Measurements from ENCODE around the gene BORCS6.
A peak's percentile ranks its signal among the peaks of the same experiment; 100 is the strongest.

The BORCS6 gene

GRCh38 chr17:8142158-8142886 lies 47.7 kb downstream of the BORCS6 start:
- DNase-seq (ENCODE audit: low read depth in 2 of 2), result no peak

GRCh38 chr17:8141741-8142140 lies 48.2 kb downstream of the BORCS6 start:
- DNase-seq (ENCODE audit: low read depth in 2 of 2), result no peak

DNA sequence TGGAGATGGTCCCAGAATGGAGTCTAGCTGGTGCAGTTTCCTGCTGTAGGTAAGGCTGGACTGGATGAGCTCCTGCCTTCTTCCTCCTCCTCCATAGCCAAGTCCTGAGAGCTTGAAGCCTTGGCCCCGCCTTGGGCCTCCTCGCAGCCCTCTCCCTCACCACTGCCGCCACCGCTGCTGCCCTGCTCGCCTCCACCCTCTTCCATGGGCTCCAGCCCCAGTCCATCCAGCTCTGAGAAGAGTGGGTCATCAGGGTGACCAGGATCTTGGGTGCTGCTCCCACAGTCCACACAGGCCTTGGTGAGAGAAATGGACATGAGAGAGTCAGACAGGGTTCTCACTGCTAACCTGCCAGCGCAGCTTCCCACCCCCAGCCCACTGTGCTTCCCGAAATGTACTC lies 48.9 kb downstream of the BORCS6 start:
- no peak for DNase-seq (ENCODE audit: low read depth in 2 of 2)

DNA sequence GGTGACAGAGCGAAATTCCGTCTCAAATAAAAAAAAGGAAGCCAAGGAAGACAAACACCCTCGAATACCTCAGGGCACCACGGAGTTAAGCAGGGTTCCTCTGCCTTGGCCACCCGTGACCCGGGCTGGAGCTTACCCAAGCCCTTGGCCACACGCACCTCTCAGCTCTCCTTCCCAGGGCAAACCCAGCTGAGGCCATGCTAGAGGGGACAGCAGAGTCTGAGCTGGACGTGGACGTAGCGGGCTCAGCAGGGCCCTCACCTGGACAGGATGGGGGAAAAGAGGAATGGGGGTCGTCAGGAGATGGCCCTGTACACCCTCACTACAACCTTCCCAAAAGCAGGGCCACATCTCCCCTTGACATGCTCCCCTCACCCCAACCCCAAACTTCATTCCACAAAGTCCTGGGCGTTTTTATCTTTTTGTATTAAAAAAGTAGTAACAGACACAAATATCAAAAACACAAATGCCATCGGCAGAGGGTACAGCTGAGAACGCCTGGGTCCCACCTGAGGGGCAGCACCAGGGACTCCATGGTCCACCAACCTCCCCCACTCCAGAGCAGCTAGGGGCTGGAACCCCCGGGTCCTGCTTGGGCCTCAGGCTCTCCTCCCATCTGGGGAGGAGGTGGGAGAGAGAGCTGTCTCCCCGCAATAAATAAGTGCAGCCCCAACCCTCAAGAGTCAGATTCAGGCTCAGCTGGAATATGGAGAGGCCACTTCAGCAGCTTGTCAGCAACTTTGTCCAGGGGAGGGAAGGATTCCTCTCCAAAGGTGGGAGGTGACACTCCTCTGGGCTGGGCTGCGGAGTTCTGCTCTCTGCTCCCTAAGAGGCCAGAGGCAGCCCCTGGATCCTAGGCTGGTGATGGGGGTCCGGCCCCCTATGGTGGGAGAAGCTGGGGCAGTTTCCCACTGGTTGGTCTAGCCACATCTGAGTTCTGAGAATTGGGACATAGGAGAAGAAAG lies 49.6 kb downstream of the BORCS6 start:
- DNase-seq (ENCODE audit: low read depth in 2 of 2), result no peak

DNA sequence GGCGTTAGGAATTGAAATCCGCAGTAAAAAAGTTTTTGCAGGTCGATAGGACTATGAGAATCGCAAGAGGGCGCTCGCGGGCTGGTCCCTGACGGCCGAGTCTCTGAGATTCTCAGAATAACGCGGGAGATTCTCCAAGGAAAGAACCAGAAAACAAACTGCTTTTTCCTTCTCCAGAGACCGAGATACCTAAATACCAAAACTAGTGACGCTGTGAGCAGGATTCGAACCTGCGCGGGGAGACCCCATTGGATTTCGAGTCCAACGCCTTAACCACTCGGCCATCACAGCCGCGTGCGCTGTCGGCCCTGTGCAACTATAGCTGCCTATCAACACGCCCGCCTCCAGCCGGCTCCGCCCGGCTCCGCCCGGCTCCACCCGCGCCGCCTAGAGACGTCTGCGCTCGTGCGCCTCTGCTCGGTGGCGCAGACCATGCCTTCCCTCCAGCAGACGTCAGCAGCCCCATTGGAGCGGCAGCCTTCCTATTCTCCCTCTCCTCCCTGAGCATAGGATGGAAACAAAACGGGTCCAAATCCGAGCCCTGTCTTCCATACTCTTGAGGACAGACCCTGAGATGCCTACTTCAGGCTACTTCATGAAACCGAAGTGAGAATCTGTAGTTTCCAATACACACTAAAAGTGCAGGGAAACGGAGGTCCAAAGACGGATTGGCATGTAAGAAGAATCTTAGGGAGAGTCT lies 51.2 kb downstream of the BORCS6 start:
- DNase-seq (ENCODE audit: low read depth in 2 of 2), result peak; percentile 96 to 97

DNA sequence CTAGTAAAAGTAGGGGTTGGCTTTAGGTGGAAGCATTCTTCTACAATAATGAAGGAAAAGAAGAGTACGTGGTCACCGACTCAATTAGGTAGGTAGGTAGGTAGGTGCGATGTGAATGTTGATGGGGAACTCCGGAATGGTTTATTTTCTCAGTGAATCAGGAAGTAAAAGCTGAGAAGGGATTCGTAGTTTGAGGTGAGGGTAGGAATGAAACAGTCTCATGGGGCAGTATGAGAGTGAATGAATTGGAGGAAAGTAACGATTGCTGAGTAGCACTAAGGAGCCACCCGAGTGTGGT lies 51.7 kb downstream of the BORCS6 start:
- no peak for DNase-seq (ENCODE audit: low read depth in 2 of 2)
